HG02885 (cell line): ENCODE data around the gene OR4M1.
"Not testable (repeated sequence)": the region's sequence is repeated elsewhere in the genome, so short reads cannot be mapped to it uniquely, and the experiment has no call there.

Source experiments
- ATAC-seq: cut with Tn5 transposase; IDR thresholded peaks from one replicate; pipeline ENCODE4 v1.9.1; 2021; ENCODE audit warnings: mild to moderate bottlenecking; ENCODE audit not compliant: unreplicated experiment, poor library complexity

Gene OR4M1

GRCh38 chr14:19773204-19773603, at the start of gene OR4M1:
Gene OR4M1, plus strand, starts transcription at chr14:19773504. Its CDS starts 6,819 bp downstream, at chr14:19780323.
- not testable (repeated sequence) for ATAC-seq

GRCh38 chr14:19729359-19729758, 43.9 kb upstream of the OR4M1 start:
- ATAC-seq = no peak

GRCh38 chr14:19729763-19730162, 43.5 kb upstream of the OR4M1 start:
- no peak for ATAC-seq

- not testable (repeated sequence) for ATAC-seq
These were observed 39.4 kb upstream of the OR4M1 start for GRCh38 chr14:19733893-19734292.

GRCh38 chr14:19743256-19743655, 30.0 kb upstream of the OR4M1 start, which contains the start of gene OR4Q3:
Gene OR4Q3, plus strand, starts transcription at chr14:19743571.
- ATAC-seq = no peak

- not testable (repeated sequence) for ATAC-seq
These were observed 21.0 kb upstream of the OR4M1 start for GRCh38 chr14:19752316-19752715.

GRCh38 chr14:19754172-19754571, 19.1 kb upstream of the OR4M1 start:
- no peak for ATAC-seq

- ATAC-seq = not testable (repeated sequence)
These were observed 1.8 kb upstream of the OR4M1 start for GRCh38 chr14:19771491-19771890.

GRCh38 chr14:19771895-19772430, 1.3 kb upstream of the OR4M1 start:
- ATAC-seq = no peak

- ATAC-seq = not testable (repeated sequence)
These were observed 850 bp upstream of the OR4M1 start for GRCh38 chr14:19772454-19772853.

GRCh38 chr14:19775587-19775986, 2.3 kb downstream of the OR4M1 start:
- no peak for ATAC-seq

- ATAC-seq = not testable (repeated sequence)
These were observed 12.5 kb downstream of the OR4M1 start for GRCh38 chr14:19785848-19786247.

GRCh38 chr14:19787318-19787717, 14.0 kb downstream of the OR4M1 start:
- not testable (repeated sequence) for ATAC-seq

GRCh38 chr14:19788150-19788549, 14.8 kb downstream of the OR4M1 start:
- not testable (repeated sequence) for ATAC-seq

- ATAC-seq = not testable (repeated sequence)
These were observed 23.3 kb downstream of the OR4M1 start for GRCh38 chr14:19796520-19797108.

- no peak for ATAC-seq
These were observed 26.6 kb downstream of the OR4M1 start for GRCh38 chr14:19799880-19800279.

GRCh38 chr14:19800282-19801117, 27.2 kb downstream of the OR4M1 start:
- ATAC-seq = no peak

- no peak for ATAC-seq
These were observed 27.8 kb downstream of the OR4M1 start for GRCh38 chr14:19801118-19801464.

GRCh38 chr14:19803470-19803869, 30.2 kb downstream of the OR4M1 start, which contains the start of gene OR4N2:
Gene OR4N2, plus strand, starts transcription at chr14:19803770. Its CDS starts 23,679 bp downstream, at chr14:19827449.
- ATAC-seq = not testable (repeated sequence)

GRCh38 chr14:19813171-19813920, 40.0 kb downstream of the OR4M1 start:
- not testable (repeated sequence) for ATAC-seq
